ENCODE results near the gene TMC1. TPM values are rescaled to one million over a fixed set of nuclear protein-coding genes. Genes with fewer than 3 reads are reported as not detected.

The TMC1 gene
- total RNA-seq, 2 donors from 2014 or later, result not detected

- no peaks in the 10 kb centered on the region for H3K9me3 ChIP-seq
- TF ChIP-seq CTCF (IDR thresholded peaks at IDR 0.05), result no peak
- no peaks in the 10 kb centered on the region for H3K27me3 ChIP-seq (replicated peaks; ENCODE audit: insufficient read depth)
- no peak for DNase-seq (ENCODE audit: low spot score)
- no peak overlapping the region for H3K4me3 ChIP-seq
- H3K4me1 ChIP-seq (ENCODE audit: control insufficient read depth in 1 of 2, low read depth in 2 of 2), result no peaks in the 10 kb centered on the region
- H3K27ac ChIP-seq, result no peak overlapping the region
- no peaks in the 10 kb centered on the region for H3K36me3 ChIP-seq
- no peak for ATAC-seq (ENCODE audit: insufficient number of reproducible peaks, low FRiP score, low read depth)
Observed at GRCh38 chr9:72542917-72543316, 21.5 kb downstream of the TMC1 start.

- Histone ChIP-seq H3K4me1 (ENCODE audit: control insufficient read depth in 1 of 2, low read depth in 2 of 2) (peaks cover 0 to 15% of the 10 kb centered on the region in 2 donors), H3K27me3 (replicated peaks; ENCODE audit: insufficient read depth) (no peaks in the 10 kb centered on the region), H3K36me3 (no peaks in the 10 kb centered on the region), H3K27ac (no peak overlapping the region), H3K9me3 (no peaks in the 10 kb centered on the region), H3K4me3 (no peak overlapping the region)
- TF ChIP-seq CTCF (IDR thresholded peaks at IDR 0.05), result no peak
- ATAC-seq (ENCODE audit: insufficient number of reproducible peaks, low FRiP score, low read depth), result no peak
- no peak for DNase-seq (ENCODE audit: low spot score)
Observed at GRCh38 chr9:72551306-72551705, 29.9 kb downstream of the TMC1 start.

GRCh38 chr9:72552356-72552755, 30.9 kb downstream of the TMC1 start:
- no peak overlapping the region for H3K27ac ChIP-seq
- no peak for ATAC-seq (ENCODE audit: insufficient number of reproducible peaks, low FRiP score, low read depth)
- H3K4me3 ChIP-seq, result no peak overlapping the region
- no peak for TF ChIP-seq CTCF (IDR thresholded peaks at IDR 0.05)
- DNase-seq (ENCODE audit: low spot score), result no peak
- H3K36me3 ChIP-seq, result no peaks in the 10 kb centered on the region
- no peaks in the 10 kb centered on the region for H3K9me3 ChIP-seq
- peaks cover 0 to 15% of the 10 kb centered on the region in 2 donors for H3K4me1 ChIP-seq (ENCODE audit: control insufficient read depth in 1 of 2, low read depth in 2 of 2)
- H3K27me3 ChIP-seq (replicated peaks; ENCODE audit: insufficient read depth), result no peaks in the 10 kb centered on the region

GRCh38 chr9:72554221-72554641, 32.8 kb downstream of the TMC1 start:
- H3K9me3 ChIP-seq, result no peaks in the 10 kb centered on the region
- H3K27me3 ChIP-seq (replicated peaks; ENCODE audit: insufficient read depth), result no peaks in the 10 kb centered on the region
- no peak for TF ChIP-seq CTCF (IDR thresholded peaks at IDR 0.05)
- H3K27ac ChIP-seq, result peak overlapping the region; percentile 20 to 45
- H3K4me1 ChIP-seq (ENCODE audit: control insufficient read depth in 1 of 2, low read depth in 2 of 2), result peaks cover 0 to 15% of the 10 kb centered on the region in 2 donors
- no peaks in the 10 kb centered on the region for H3K36me3 ChIP-seq
- H3K4me3 ChIP-seq, result peak overlapping the region; percentile 12
- no peak for ATAC-seq (ENCODE audit: insufficient number of reproducible peaks, low FRiP score, low read depth)
- DNase-seq (ENCODE audit: low spot score), result no peak

- Histone ChIP-seq H3K4me1 (ENCODE audit: control insufficient read depth in 1 of 2, low read depth in 2 of 2) (peaks cover 0 to 15% of the 10 kb centered on the region in 2 donors), H3K9me3 (no peaks in the 10 kb centered on the region), H3K4me3 (no peak overlapping the region), H3K27me3 (replicated peaks; ENCODE audit: insufficient read depth) (no peaks in the 10 kb centered on the region), H3K36me3 (no peaks in the 10 kb centered on the region), H3K27ac (no peak overlapping the region)
- DNase-seq (ENCODE audit: low spot score) (no peak), ATAC-seq (ENCODE audit: insufficient number of reproducible peaks, low FRiP score, low read depth) (no peak)
- no peak for TF ChIP-seq CTCF (IDR thresholded peaks at IDR 0.05)
Observed at GRCh38 chr9:72557549-72557948, 36.1 kb downstream of the TMC1 start.
